Ecto neural progenitor cell (in vitro differentiated cells): ENCODE data around the gene NMUR1.
A peak's percentile ranks its signal among the peaks of the same experiment; 100 is the strongest.

Experiments
- DNase-seq: peaks from one replicate; pipeline ENCODE4 v3.0.0-alpha.2; 2018; ENCODE audit warnings: low spot score

Gene NMUR1

GRCh38 chr2:231526341-231527090, 3.7 kb downstream of the NMUR1 start:
- DNase-seq, result no peak

- no peak for DNase-seq
These were observed 4.7 kb downstream of the NMUR1 start for GRCh38 chr2:231525248-231526163.

GRCh38 chr2:231524477-231525247, 5.6 kb downstream of the NMUR1 start:
- no peak for DNase-seq

GRCh38 chr2:231523451-231524285, 6.6 kb downstream of the NMUR1 start:
- no peak for DNase-seq

GRCh38 chr2:231522418-231523180, 7.6 kb downstream of the NMUR1 start:
- no peak for DNase-seq

GRCh38 chr2:231521443-231521842, 8.8 kb downstream of the NMUR1 start:
- no peak for DNase-seq

GRCh38 chr2:231519975-231520555, 10.2 kb downstream of the NMUR1 start:
- DNase-seq, result no peak

GRCh38 chr2:231518771-231519170, 11.5 kb downstream of the NMUR1 start:
- DNase-seq, result no peak

GRCh38 chr2:231515603-231516002, 14.6 kb downstream of the NMUR1 start:
- DNase-seq, result no peak

- no peak for DNase-seq
These were observed 15.3 kb downstream of the NMUR1 start for GRCh38 chr2:231514951-231515297.

- DNase-seq, result peak; percentile 99
These were observed 15.9 kb downstream of the NMUR1 start for GRCh38 chr2:231514225-231514950.

GRCh38 chr2:231513746-231514224, 16.5 kb downstream of the NMUR1 start:
- no peak for DNase-seq

GRCh38 chr2:231512222-231512621, 18.0 kb downstream of the NMUR1 start:
- no peak for DNase-seq

GRCh38 chr2:231503766-231504165, 26.5 kb downstream of the NMUR1 start:
- DNase-seq, result no peak

GRCh38 chr2:231502596-231502995, 27.6 kb downstream of the NMUR1 start:
- no peak for DNase-seq

- no peak for DNase-seq
These were observed 32.6 kb downstream of the NMUR1 start for GRCh38 chr2:231497651-231498050.

- DNase-seq, result no peak
These were observed 35.6 kb downstream of the NMUR1 start for GRCh38 chr2:231494669-231495068.

- no peak for DNase-seq
These were observed 39.4 kb downstream of the NMUR1 start for GRCh38 chr2:231490801-231491200.

GRCh38 chr2:231489990-231490389, 40.3 kb downstream of the NMUR1 start:
- no peak for DNase-seq

GRCh38 chr2:231488331-231488730, 41.9 kb downstream of the NMUR1 start:
- no peak for DNase-seq
